ENCODE results near the gene SLC26A9.

DNA sequence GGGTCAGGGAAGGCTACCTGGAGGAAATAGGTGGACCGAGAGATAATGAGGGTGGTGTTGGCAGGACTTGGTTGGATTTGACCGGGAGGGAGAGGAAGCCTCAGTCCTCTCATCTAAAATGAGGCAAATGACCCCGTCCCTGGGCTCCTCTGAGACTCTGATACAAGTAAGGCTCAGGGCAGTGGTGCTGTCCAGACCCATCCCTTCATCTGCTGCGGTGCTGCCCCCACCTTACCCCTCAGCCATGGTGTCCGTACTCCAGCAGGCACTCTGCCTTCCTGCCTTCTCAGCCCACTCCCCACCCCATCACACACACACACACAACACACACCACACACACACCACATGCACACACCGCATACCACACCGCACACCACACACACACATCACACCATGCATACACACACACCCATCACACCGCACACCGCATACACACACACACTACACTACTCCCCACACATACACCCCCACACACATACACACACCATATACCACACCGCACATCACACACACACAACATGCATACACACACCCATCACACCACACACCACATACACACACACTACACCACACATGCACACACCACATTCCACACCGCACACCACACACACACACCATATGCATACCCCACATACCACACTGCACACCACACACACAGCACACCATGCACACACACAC is 29.4 kb upstream of the SLC26A9 start:
- TF ChIP-seq, protein P1, sequence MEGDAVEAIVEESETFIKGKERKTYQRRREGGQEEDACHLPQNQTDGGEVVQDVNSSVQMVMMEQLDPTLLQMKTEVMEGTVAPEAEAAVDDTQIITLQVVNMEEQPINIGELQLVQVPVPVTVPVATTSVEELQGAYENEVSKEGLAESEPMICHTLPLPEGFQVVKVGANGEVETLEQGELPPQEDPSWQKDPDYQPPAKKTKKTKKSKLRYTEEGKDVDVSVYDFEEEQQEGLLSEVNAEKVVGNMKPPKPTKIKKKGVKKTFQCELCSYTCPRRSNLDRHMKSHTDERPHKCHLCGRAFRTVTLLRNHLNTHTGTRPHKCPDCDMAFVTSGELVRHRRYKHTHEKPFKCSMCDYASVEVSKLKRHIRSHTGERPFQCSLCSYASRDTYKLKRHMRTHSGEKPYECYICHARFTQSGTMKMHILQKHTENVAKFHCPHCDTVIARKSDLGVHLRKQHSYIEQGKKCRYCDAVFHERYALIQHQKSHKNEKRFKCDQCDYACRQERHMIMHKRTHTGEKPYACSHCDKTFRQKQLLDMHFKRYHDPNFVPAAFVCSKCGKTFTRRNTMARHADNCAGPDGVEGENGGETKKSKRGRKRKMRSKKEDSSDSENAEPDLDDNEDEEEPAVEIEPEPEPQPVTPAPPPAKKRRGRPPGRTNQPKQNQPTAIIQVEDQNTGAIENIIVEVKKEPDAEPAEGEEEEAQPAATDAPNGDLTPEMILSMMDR (IDR thresholded peaks at IDR 0.05) = no peak
- TF ChIP-seq POLR2A (IDR thresholded peaks at IDR 0.05) = no peak

Data from ovary (tissue), 3 donors.